AG20443 (cell line): Measurements from ENCODE around the gene CRTAC1.

ENCODE experiments used
- DNase-seq: peaks from one replicate; pipeline ENCODE4 v3.0.0; 2012; ENCODE audit warnings: low spot score, mixed read lengths

Gene CRTAC1

GRCh38 chr10:98029149-98030092 is 1.0 kb downstream of the CRTAC1 start:
- DNase-seq = no peak

GRCh38 chr10:98028168-98028770 is 2.2 kb downstream of the CRTAC1 start:
- DNase-seq = peak; percentile 54

DNA sequence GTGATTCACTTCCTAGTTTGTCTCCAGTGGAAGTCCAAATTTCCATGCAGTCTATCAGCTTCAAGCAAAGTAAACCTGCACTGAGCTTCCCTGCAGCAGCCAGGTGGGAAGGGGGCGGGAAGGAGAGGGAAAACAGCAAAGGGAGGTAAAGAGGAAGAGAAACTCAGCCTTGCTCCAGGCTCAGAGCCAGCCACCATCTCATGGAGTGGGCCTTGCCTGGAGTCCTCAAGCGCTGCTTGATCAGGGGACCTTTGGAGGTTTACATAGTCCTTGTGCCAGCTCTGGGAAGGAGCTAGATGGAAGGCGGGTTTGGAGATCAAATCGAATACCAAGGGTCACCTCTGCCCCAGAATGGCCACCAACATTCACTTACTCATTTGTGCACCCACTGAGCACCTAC is 7.4 kb downstream of the CRTAC1 start:
- DNase-seq = no peak

- DNase-seq = no peak
Measured at GRCh38 chr10:98020784-98021183, 9.6 kb downstream of the CRTAC1 start.

- no peak for DNase-seq
Measured at GRCh38 chr10:98020254-98020653, 10.2 kb downstream of the CRTAC1 start.

- DNase-seq = no peak
Measured at GRCh38 chr10:98019784-98020183, 10.6 kb downstream of the CRTAC1 start.

DNA sequence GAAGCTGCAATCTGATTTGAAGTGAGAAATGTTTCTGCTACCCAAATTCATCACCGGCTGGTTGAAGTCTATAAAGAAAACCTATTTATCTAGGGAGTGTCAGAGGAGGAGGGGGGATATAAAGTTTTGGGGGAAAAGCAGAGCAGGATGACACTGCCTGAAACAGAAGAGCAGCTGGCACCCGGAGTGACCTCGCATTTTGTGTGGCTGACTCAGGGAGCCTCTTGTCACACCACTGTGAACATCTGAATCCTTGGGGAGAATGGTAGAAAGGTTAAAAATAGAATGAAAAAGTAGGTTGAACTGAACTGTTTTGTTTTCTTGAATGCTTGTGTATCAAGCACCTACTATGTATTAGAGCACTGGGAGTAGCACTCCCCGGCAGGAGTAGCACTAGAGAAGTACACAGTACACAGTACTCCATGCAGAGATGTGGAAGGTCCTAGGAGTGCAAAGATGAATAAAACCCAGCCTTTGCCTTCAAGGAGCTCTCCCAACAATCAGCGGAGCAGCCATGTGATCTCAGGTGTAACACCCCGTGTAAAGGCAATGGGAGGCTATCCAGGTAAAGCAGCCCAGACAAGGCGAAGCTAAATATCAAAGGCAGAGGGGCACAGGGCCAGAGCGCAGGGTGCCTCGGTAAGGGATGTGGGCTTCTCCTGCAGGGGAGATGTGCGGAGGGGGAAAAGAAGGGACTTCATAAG is 13.5 kb downstream of the CRTAC1 start:
- DNase-seq = no peak

DNA sequence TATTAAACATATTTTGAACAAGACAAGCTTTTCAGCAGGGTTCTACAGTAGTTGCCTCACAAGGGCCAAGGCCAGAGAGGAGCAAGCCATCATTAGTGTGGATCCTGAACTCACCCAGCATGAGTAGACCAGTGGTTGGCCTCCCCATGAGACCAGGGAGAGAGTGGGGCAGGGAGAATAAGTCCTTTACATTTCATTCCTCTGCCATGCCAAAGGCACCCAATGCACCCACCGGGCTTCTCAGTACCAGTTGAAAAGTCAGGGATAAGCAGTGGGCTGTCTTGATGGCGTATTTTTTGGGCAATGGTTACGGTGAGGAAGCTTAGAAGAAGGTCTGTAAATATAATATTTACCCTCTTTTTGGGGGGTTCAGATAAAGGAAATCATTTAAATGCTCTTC is 16.6 kb downstream of the CRTAC1 start:
- DNase-seq = no peak

GRCh38 chr10:98013122-98013521 is 17.3 kb downstream of the CRTAC1 start:
- no peak for DNase-seq

- DNase-seq = no peak
Measured at GRCh38 chr10:98012644-98013043, 17.8 kb downstream of the CRTAC1 start.

DNA sequence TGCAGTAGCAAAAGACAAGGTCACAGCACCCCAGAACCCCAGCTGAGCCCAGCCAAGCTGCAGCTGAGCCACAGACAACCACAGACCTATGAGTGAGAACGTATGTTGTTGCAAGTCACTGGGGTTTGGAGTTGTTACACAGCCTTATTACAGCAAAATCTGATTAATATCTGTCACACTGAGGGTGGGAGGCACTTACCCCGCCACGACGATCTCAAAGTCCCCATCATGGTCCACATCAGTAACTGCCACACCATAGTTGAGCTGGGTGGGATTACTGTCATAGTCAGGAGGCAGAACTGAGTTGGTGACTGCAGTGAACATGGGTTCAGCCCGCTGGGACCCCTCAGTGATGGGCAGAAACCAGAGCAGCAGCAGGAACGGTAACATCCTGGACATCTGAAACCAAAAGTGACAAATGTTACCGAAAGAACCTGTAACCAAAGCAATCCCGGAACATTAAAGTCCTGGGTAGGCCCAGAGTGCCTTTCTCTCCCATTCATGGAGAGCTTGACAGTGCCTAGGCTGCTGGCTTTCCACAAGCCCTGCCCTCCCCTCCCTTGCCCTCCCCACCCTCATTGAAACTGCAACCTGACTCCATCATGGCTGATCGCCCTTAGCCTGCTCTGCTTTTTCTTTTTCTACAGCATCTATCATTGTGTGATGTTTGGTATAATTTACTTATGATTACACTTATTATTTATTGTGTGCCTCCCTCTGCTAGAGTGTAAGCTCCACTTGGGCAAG is 19.3 kb downstream of the CRTAC1 start:
- DNase-seq = no peak

DNA sequence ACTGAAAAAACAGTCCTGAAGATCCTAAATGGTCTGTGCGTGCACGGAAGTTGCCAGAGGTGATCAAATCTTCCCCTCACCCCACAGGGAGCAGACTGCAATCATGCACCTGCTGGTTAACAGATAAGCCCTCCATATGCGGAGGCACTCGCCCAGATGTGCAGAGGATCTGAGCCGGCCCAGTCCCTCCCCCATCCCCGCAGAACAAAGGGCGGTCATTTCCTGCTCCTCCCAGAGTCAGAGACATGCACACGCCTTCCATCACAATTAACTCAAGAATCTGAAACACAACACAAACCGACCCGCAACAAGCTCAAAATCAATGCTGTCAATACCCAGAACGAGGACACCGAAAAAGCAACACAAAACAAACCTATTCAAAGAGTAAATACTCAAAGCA is 24.2 kb downstream of the CRTAC1 start:
- no peak for DNase-seq

- no peak for DNase-seq
Measured at GRCh38 chr10:98001736-98002135, 28.7 kb downstream of the CRTAC1 start.

DNA sequence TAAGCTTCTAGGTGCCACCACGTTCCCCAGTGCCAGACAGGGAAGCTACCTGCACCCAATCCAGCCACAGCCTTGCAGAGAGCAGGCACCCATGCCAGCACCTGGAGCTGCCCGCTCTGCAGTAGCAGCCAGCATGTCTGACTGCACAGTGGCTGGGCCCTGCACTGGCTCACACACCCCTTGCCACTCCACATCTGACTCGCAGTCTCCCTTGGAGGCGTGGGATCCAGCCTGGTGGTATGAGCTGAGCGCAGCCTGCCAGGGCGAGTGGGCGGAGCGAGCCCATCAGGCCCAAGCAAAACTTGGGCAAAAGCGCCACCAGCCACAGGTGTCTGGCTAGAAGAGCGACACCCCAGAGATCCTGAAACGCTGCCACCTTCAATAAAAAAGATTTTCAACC is 30.1 kb downstream of the CRTAC1 start:
- no peak for DNase-seq

DNA sequence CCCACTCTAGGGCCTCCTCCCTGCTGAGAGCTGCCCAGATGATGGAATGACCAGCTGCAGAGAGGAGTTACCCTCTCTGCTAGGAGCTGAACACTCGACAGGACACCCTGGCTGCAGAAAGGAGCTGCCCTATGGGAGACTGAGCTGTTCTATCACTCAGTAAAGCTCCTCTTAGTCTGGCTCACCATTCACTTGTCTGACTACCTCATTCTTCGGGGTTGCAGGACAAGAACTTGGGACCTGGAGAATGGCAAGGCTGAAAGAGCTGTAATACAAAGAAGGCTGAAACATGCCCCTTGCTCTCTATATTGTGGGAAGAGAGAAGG is 30.5 kb downstream of the CRTAC1 start:
- DNase-seq = no peak

- no peak for DNase-seq
Measured at GRCh38 chr10:97999066-97999922, 31.1 kb downstream of the CRTAC1 start.

DNA sequence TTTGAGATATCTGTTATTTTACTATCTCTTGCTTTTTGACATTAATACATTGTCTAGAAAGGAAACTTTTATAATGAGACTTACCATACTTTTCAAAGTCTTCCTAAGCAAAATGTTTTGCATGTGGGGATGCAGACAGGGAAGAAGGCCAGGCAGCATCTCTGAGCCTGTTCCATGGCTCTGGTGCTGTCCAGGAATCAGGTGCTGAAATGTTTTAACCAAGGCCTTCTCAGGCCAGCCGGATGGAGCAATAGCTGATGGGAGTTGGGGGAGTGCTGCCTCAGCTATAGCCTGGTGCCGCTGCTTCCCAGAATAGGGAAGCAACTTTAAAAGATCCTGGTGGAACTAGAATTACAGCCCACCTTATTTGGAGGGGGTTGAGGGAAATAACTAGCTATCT is 38.5 kb downstream of the CRTAC1 start:
- peak; percentile 33 for DNase-seq

DNA sequence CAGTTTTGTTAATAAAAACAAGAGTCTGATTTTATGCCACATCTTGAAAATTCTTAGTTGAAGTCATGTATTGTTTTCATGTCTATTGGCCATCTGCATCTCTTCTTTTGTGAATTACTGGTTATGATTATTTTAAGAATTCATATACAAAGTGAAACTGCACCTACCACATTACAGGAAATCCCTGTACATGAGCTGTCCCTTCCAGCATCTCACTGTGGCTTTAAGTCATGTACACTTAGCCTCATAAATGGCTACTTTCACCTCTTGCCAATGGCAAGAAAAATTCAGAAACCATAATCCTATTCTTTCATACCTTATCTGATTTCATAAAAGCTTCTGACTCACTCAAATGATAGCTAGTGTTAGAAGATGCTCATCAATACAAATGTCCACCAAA is 48.6 kb downstream of the CRTAC1 start:
- no peak for DNase-seq

DNA sequence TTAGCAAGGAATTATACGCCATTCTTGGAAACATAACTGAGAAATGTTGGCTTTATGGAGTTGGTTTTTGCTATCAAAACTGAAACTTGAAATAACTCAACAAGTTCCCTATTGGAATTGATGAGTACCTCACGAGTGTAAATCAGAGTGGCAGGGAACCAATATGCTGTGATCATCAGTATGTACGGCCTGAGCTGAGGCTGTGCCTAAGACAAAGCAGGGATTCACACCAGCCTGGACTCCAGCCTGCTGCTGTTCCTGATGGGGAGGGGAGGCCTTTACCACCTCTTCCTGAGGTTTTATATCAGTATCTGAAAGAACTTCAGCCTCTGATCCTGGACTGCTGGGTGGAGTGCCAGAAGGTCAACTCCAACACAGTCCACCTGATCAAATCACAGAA is 52.7 kb downstream of the CRTAC1 start:
- no peak for DNase-seq

DNA sequence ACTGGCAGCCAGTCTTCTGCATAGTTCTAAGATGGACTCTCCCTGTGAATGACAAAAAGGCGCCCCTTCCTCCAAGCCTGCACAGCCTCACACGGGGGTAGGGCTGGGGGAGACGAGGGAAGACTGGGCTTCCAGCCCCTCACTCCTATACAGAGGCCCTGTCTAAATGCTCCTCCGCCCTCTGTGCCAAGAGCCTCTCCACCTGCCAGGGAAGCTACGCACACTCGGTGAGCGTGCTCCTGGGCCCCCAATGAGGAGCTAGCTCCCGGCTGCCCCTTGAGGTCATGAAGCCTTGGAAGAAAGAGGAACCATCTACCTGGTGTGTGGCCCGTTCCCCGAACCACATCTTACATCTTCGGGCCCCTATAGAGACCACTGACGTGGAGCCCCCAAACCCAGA is 54.8 kb downstream of the CRTAC1 start:
- DNase-seq = no peak
